Mucosa of descending colon (tissue), 3 donors: Measurements from ENCODE around the gene GTF3C1. TPM values are rescaled to one million over a fixed set of nuclear protein-coding genes. Genes with fewer than 3 reads are reported as not detected.
A peak's percentile ranks its signal among the peaks of the same experiment; 100 is the strongest.

Experiments
- ATAC-seq: fragments of 200-7000 bp; cut with Tn5 transposase; one replicate; pipeline ENCODE4 v1.9.1; 2020; ENCODE audit warnings: mild to moderate bottlenecking, moderate library complexity
- DNase-seq, 3 donors: peaks; one replicate each; pipeline ENCODE4 v3.0.0-alpha.2; 2020
- H3K36me3 ChIP-seq: fragments of 200-600 bp; one replicate; pipeline ENCODE4 v1.8.0; 2021; ENCODE audit warnings: low read depth, mild to moderate bottlenecking
- H3K4me1 ChIP-seq: fragments of 200-600 bp; one replicate; pipeline ENCODE4 v1.8.0; 2021; ENCODE audit warnings: low read depth, mild to moderate bottlenecking
- H3K4me3 ChIP-seq: fragments of 200-600 bp; one replicate; pipeline ENCODE4 v1.8.0; 2021; ENCODE audit warnings: mild to moderate bottlenecking
- H3K9me3 ChIP-seq: fragments of 200-600 bp; one replicate; pipeline ENCODE4 v1.8.0; 2021; ENCODE audit warnings: mild to moderate bottlenecking
- intact Hi-C, 2 donors: fragments of 100-400 bp; cut with DNase I in 1 of 2; cut with micrococcal nuclease in 1 of 2; formaldehyde crosslinking; loops; one replicate each; pipeline versions ENCODE4 v1.11.0 to v1.11.1; 2022; cut with DNase I, micrococcal nuclease
- total RNA-seq, 3 donors: library from RNA; stranded (reverse); fragmentation: NEBNext Ultra II Directional in 2 of 3; extraction: Animal tissue kit (Norgen Biotek cat#: 25700) in 2 of 3; gene quantifications; one replicate each; pipeline versions ENCODE4 v1.2.1 to v1.2.4, GENCODE V29; 2021 to 2023
- TF ChIP-seq, protein P1 (sequence below): fragments of 200-600 bp; IDR thresholded peaks from one replicate; pipeline ENCODE4 v1.8.0; 2022; ENCODE audit warnings: antibody characterized with exemption, mild to moderate bottlenecking
- donor health status: DM: no; HTN: no; CAD: no; lungs with moderate emphysema.
- donor health status: DM: no; HTN: no; CAD: no.
- donor health status: DM: no; HTN: yes; CAD: no.

The GTF3C1 gene
- total RNA-seq, 3 donors from 2014 or later: 47.0 to 58.5 (median 47.7) TPM

DNA sequence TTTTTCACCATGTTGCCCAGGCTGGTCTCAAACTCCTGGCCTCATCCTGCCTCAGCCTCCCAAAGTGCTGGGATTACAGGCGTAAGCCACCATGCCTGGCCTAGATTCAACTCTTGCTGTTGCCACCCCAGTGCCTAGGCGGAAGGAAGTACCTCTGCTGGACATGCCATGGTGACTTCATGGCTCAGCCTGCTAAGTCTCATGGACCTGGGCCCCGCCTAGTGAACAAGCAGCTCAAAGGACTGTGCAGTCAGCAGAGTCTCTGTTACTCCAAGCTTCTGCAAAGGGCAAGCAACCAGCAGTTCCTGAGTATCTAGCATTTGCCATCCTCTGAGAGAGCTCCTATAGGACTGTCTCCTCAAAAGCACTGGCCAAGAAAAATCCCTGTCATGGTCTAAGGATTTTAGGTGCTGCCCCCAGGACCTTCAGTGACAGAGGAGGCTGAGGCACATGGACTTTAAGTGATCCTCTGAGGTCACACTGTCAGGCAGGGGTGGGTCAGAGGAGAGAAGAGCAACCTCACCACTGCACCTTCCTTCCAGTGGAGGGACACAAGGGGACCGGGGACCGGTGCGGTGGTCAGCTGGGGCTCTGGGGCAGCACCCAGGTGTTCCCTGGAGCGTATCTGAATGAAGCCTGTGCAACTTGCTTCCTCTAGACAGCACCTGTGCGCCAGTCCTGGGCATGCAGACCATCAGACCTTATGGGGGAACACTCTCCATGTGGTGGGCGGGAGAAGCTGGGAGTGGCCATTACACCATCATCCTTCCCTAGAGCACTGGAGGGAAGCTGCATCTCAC lies 76.4 kb downstream of the GTF3C1 start:
- DNase-seq (peak in 1 of 3 donors; percentile 11), ATAC-seq (no peak)
- TF ChIP-seq, protein P1, sequence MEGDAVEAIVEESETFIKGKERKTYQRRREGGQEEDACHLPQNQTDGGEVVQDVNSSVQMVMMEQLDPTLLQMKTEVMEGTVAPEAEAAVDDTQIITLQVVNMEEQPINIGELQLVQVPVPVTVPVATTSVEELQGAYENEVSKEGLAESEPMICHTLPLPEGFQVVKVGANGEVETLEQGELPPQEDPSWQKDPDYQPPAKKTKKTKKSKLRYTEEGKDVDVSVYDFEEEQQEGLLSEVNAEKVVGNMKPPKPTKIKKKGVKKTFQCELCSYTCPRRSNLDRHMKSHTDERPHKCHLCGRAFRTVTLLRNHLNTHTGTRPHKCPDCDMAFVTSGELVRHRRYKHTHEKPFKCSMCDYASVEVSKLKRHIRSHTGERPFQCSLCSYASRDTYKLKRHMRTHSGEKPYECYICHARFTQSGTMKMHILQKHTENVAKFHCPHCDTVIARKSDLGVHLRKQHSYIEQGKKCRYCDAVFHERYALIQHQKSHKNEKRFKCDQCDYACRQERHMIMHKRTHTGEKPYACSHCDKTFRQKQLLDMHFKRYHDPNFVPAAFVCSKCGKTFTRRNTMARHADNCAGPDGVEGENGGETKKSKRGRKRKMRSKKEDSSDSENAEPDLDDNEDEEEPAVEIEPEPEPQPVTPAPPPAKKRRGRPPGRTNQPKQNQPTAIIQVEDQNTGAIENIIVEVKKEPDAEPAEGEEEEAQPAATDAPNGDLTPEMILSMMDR: no peak
- no peaks in the 10 kb centered on the region for H3K9me3 ChIP-seq
- H3K4me1 ChIP-seq: no peaks in the 10 kb centered on the region
- peaks cover 24% of the 10 kb centered on the region for H3K36me3 ChIP-seq
- no peak overlapping the region for H3K4me3 ChIP-seq
- intact Hi-C loops: no loop called here

DNA sequence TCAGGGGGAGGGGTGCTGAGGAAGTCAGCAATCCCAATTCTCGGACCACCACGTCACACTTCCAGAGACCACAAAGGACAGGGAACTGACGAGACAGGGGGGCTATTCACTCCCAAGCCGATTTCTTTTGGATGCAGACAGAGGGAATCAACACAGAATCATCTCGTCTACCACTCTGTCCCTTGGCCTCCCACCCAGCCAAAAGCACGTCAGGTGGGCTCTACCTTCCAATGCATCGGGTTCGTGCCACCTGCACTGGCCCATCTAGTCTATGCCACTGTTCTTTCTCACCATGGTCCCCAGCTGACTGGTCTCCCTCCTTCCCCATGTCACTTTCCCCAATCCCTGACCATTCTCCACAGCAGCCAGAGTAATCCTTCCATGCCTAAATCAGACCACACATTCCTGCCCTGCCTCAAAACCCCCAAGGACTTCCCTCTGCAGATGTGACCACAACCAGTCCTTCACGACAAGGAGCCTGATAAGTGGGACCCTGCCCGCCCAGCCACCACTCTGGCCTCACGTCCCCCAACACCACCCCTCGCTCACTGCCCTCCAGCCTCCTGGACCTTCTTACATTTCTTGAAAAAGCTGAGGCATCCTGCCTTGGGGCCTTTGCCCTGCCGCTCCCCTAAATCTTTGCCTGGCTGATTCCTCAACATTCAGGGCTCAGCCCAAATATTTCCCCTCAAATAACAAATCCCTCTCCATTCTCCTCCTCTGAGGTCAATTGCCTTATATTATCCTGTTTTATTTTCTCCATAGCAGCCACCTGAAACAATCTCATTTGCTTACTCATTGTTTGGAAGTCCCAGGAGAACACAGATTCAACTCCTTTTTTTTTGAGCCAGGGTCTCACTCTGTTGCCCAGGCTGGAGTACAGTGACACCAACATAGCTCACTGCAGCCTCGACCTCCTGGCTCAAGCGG lies 77.4 kb downstream of the GTF3C1 start:
- intact Hi-C loops: no loop called here
- no peak for ATAC-seq
- Histone ChIP-seq H3K4me3 (no peak overlapping the region), H3K36me3 (peaks cover 27% of the 10 kb centered on the region), H3K4me1 (no peaks in the 10 kb centered on the region), H3K9me3 (no peaks in the 10 kb centered on the region)
- TF ChIP-seq, protein P1: no peak
- DNase-seq: peak in 1 of 3 donors; percentile 18

DNA sequence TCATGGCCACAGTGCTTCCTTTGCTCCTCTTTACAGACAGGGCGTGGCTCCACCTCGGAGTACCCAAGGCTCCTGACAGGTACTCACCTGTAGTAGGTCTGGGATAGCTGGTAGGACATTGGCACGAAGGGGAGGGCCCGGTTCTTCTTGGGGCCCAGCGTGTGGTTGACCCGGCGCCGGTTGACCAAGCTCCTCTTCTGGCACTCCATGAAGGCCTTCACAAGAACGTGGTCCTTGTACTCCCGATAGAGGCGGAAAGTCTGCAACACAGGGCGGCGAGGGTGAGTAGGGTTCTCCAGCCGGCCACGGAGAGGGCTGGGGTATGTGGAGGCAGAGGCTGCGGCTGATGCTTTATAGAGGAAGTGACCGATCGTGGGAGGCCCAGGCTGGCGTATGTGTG lies 78.1 kb downstream of the GTF3C1 start:
- Histone ChIP-seq H3K9me3 (no peaks in the 10 kb centered on the region), H3K4me1 (no peaks in the 10 kb centered on the region), H3K4me3 (no peak overlapping the region), H3K36me3 (peaks cover 27% of the 10 kb centered on the region)
- TF ChIP-seq, protein P1: no peak
- DNase-seq: peak in 1 of 3 donors; percentile 27
- intact Hi-C loops: no loop called here
- ATAC-seq: no peak

DNA sequence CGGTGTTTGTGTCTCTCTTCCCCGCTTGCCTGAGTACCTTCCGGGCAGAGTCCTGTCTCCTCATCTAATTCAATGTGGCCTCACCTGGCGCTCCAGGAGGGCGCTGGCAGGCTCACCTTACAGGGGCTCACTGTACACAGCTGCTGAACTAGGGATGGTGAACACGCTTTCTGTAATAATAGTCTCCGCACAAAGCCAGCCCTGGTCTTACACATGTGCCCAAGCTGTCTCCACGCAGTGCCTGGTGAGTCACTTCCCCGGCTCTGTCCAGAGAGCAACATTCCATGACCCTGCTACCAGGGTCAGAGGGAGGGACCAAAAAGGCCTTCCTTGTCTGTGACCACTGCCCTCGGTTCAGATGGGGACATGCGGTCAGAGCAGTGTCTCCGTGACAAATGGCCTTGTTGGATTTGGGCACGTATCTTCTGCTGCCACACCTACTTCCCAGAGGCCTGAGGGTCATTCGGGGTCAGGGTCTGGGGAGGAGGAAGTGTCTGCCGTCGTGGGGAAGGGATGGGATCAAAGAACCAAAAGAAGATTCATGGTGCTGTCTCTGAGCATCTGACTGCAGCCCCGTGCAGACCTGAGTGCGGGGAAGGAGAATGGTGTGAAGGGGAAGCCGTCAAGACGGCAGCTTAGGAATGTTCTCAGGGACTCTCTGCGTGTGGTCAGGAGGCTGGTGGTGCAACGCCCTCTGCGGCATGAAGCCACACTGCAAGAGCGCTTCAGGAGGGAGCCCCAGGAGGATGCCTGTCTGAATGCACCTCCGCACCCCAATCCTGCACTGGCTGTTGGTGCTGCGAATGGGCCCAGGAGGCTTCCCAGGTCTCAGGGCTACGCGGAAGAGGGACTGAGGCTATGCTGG lies 78.9 kb downstream of the GTF3C1 start:
- peak; percentile 34 for ATAC-seq
- H3K9me3 ChIP-seq: no peaks in the 10 kb centered on the region
- H3K36me3 ChIP-seq: peaks cover 27% of the 10 kb centered on the region
- no peak overlapping the region for H3K4me3 ChIP-seq
- peak in 1 of 3 donors; percentile 26 for DNase-seq
- TF ChIP-seq, protein P1: no peak
- H3K4me1 ChIP-seq: no peaks in the 10 kb centered on the region
- intact Hi-C loops: no loop called here

DNA sequence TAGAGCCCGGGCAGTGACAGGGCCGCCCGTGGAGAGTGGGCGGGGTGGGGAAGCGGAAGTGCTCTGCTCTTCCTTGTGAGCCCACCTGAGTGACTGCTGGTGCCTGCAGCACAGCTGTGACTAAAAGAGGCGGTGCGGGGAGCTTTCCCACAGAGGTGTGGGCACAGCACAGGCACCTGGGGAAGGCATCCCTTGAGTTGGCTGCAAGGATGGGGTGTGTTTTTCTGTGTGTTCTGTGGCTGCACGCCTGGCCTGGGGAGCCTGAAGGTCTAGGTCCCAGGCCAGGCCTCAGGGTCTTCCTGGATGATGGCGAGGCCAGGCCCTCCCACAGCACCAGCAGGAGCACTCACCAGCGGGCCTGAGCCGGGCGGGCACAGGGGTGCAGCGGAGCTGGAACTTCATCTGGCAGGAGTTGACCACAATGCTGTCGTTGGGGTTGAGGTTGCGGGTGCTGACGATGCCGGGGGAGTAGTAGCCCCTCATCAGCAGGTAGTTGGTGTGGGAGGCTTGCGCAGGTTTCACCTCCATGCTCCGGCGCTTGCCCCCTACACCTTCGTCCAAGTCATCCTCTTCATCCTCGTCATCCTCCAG lies 80.7 kb downstream of the GTF3C1 start:
- DNase-seq (peak in 1 of 3 donors; percentile 39), ATAC-seq (no peak)
- no peak overlapping the region for H3K4me3 ChIP-seq
- H3K36me3 ChIP-seq: peaks cover 27% of the 10 kb centered on the region
- H3K4me1 ChIP-seq: no peaks in the 10 kb centered on the region
- TF ChIP-seq, protein P1: no peak
- intact Hi-C loops: no loop called here
- H3K9me3 ChIP-seq: no peaks in the 10 kb centered on the region
